DLD1 (cell line): Measurements from ENCODE around the gene WDR88.
"Not testable (repeated sequence)": the region's sequence is repeated elsewhere in the genome, so short reads cannot be mapped to it uniquely, and the experiment has no call there.

Experiments used
- in situ Hi-C: cut with HindIII; loops from 2 replicates; pipeline ENCODE4 v1.10.0; 2017; ENCODE audit warnings: low sequenced_read_pairs

The WDR88 gene

DNA sequence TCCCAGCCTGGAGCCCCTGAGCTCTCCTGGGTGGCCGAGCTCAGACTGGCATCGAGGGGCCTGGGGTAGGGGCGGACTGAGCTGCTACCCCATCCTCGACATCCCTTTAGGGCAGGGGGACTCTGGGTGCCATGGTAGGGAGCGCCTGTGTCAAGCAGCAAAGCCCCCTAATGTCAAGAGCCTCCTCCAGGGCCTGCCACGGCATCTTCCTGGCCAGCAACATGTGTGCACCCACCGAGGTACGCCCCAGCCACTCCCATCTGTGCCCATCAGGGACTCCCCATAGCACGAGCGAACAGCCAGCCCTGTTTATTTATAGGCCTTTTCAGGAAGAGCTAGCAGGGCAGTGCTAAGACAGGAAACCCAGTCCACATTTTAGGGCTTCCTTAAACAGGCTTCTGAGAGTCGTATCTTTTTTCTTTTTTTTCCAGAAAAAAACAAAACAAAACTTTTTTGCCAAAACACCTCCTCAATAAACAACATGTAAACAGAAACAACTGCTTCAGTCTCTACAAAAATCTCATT, 76.5 kb downstream of the WDR88 start:
- in situ Hi-C loops, result no loop called here

DNA sequence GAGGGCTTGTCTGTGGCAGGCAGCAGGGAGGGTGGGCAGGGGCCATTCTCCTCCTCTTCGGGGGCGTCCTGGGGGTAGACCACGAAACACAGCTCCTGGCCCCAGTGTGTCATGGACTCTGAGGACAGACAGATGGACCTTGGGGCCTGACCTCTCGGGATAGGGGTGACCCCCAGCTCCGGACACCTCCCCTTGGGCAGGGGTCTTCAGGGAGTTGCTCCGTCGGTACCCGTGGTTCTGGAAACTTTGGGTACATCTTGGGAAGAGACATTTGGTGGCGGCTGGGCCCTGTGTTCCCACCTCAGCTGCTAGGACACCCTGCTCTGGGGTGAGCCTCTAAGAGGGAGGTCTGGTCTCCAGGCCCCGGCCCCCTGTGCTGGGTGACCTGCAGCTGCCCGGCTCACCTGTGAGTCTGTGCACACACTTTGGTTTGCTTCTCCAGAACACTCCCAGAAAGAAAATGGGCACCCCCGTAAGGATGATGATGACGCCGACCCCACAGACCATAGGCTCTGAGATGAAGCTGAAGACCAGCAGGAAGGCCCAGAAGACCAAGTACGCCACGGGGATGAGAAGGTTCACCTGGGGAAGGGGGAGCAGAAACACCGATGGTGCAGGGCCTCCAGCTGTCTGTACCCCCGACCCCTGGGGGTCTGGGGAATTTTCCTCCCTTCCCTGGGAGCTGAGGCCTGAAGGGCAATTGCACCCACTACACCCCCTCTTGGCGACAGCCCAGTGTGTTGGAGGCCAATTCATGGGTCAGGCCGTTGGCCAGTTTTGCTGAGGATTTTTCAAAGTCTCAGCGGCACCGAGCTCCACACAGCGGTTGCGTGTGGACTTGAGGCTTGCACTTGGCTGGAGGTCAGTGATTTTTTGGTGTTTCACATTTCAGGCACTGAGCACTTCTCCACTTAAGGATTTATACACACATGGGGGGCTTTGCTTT, 77.3 kb downstream of the WDR88 start:
- in situ Hi-C loops, result no loop called here

DNA sequence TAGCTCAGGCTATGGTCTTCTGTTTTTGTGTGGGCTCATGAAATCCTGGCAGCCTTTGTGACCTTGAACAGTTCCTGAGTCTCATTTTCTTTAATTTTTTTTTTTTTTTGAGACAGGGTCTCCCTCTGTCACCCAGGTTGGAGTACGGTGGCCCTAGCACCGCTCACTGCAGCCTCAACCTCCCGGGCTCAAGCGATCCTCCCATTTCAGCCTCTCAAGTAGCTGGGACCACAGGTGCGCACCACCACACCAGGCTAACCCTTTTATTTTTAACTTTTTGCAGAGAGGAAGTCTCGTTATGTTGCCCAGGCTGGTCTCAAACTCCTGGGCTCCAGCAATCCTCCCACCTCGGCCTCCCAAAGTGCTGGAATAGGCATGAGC, 77.9 kb downstream of the WDR88 start:
- in situ Hi-C loops, result not testable (repeated sequence)

DNA sequence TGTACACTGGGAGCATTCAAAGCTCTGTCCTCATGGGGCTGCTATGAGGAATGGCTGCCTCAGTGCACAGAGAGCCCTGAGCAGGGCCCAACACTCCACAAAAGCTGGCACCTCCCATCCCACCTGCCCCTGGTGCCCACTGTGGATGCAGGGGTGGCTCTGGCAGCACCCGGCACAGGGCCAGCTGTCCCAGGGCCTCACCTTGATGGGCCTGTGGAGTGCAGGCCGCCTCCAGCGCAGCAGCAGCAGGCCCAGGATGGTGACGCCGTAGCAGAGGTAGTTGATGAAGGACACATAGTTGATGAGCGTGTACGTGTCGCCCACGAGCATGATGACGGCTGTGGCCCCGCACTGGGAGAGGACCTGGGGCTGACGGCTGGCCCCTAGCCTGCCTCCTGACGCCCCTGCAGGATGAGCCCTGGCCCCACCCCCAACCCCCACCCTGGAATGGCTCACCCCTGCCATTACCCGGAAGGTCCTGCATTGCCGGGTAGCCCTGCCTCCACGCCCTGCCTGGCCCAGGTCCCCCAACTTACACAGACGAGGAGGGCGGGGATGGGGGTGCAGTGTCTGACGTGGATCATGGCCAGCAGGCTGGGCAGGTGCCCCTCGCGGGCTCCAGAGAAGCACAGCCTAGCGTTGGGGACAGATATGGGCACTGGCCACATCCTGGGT, 78.5 kb downstream of the WDR88 start:
- in situ Hi-C loops, result no loop called here

DNA sequence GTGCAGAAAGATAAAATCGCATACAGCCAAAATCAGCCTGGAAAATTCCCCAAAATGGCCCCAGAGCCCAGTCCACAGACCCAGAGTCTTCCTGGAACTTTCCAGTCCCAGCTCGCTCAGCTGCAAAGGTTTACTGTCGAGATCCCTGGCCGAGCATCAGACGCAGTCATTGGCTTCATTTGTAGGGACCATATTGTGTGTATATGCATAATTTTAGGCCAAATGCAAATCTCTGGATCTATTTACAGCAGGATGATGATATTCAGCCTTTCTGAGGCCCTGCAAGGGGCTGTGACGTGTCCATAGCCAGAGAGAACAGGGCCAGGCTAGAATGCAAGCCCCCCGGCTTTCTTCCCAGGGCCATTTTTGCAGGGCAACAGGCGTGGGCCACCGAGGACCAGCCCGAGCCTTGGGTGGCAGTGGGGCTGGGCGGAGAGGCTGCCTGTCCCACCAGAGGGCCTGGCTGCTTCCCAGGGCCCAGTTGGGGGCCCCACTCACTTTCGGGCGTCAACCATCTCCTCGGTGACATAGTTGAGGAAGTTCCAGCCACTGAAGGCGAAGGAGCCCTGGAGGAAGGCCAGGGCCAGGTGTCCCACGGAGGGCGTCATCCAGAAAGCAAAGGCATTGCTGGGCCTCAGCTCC, 80.0 kb downstream of the WDR88 start:
- in situ Hi-C loops, result no loop called here

DNA sequence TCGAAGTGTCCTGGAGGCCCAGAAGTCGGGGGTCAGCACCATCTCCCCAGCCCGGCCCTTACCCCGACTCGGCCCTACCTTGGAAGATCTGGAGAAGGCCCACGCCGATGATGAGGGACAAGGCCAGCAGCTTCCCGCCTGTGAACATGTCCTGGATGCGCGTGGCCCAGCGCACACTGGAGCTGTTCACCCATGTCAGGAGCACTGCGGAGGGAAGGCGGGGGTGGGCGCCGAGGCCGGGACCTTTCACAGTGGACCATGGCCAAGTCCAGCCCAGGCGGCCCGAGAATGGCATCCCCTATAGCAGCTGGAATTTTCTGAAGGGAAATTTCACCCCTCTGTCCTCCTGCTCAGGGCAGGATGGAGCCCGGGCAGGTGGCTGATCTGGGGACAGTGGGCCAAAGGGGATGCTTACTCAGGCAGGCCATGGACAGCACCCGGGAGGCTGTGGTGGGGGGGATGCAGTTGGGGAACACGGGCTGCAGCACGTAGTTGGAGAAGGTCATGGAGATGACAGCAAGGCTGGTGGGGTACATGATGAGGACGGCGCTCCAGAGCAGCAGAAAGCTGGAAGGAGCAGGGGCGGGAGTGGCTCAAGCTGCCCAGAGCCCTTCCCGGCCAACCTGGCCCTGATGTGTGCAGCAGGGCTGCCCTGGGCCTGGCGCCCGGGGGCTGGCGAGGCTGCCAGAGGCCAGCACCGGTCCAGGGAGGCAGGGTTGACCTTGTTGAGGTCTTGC, 80.7 kb downstream of the WDR88 start:
- in situ Hi-C loops, result no loop called here

DNA sequence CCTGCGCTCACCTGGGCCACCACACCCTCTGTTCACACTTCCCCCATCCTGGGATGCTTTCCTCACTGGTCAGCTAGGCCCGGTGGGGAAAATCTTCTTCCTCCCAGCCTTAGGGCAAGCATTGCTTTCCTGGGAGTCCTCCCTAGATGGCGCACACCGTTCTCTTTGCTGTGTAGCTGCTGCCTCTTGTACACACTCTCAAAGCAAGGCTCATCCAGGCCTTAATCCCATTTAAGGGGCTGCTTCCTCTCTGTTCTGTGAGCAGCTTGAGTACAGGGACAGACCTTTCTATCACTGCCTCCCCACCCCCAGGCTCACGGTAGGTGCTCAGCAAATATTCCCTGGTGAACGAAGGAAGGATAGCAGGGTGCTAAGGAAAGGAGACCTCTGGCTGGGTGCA, 82.7 kb downstream of the WDR88 start:
- in situ Hi-C loops, result no loop called here

DNA sequence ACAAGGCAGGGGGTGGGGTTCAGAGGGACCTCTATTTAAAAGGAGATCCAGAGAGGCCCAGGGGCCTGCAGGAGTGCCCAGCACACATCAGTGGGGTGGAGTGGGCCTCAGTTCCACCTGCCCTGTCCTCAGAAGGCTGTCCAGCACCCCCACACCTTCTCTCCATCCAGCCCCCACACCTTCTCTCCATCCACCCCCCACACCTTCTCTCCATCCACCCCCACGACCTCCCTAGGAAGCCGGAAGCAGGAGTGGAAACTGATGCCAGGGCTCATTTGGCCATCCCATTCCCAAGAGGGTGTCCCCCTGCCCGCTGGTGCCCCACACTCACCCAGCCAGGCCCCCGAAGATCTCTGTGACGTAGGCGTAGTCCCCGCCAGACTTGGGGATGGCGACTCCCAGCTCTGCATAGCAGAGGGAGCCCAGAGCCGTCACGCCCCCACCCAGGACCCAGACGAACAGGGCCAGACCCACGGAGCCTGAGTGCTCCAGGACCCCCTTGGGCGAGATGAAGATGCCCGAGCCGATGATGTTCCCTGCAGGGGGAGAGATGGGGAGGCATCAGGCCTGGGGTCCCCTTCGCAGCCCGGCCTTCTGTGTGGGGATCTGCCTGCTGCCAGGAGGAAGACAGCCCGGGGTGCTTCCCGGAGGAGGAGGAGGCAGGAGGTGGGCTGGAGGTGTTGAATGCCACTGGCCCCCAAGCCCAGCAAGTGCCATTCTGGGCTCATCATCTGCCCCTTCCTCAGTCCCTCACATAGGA, 83.7 kb downstream of the WDR88 start:
- in situ Hi-C loops, result no loop called here

DNA sequence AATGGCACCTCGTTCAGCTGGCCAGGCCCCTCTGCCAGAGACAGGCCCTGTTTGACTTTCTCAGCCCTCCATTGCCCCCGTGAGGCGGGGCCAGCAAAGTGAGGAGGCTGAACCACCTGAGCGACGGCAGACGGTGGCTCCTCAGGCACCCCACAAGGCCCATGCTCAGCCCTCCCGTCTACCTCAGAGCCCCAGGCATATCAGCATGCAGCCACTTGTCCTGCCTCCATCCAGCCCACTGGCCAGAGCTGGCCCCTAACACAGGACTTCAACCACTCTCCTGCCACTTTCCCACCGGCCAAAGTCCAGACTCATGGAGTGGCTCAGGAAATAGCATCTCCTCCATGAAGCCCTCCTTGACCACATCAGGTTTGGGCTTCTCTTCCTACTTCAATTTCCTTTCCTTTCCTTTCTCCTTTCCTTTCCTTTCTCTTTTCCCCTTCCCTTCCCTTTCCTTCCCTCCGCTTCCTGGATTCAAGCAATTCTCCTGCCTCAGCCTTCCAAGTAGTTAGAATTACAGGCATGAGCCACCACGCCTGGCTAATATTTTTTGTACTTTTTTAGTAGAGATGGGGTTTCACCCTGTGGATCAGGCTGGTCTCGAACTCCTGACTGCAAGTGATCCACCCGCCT, 84.4 kb downstream of the WDR88 start:
- in situ Hi-C loops, result no loop called here

DNA sequence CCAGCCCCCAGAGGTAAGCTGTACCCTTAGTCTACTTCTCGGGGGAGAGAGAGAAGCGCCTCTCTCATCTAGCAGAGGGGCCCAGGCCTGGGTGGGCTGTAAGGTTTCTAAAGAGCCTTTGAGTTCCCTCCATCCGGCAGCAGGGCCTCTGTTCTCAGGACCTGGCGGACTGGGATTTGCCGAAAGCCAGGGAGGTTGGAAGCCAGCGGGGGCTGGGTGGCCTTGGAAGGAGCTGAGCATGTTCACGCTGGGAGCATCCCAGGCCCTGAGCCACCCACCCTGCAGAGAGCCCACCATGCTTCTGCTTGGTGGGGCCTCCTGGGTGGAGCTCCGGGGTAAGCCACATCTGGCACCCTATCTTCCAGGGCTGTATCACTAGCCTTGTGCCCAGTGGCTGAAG, 86.0 kb downstream of the WDR88 start:
- in situ Hi-C loops, result no loop called here

DNA sequence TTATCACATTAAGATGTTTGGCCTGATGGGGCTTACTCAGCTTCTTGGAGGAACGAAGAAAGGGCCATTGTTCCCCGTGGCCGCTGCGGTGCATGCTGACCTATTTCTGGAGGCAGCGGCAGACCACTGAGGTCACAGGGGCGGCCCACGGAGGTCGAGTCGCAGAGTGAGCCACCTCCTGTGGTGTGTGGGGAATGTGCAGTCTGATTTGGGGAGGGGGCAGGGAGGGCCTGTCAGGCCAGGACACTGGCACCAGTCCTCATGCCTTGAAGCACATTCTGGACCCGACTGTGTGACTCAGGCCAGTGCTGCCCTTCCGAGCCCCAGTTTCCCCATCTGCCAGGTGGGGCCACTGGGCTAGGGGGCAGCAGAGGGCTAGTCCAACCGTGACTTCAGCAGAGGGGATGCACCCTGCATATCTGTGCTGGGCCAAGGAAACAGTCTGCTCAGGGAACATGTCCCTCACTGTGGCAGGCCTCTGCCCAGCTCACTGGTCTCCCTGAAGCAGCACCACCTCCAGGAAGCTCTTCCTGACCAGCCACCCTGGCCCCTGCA, 87.4 kb downstream of the WDR88 start:
- in situ Hi-C loops, result no loop called here

DNA sequence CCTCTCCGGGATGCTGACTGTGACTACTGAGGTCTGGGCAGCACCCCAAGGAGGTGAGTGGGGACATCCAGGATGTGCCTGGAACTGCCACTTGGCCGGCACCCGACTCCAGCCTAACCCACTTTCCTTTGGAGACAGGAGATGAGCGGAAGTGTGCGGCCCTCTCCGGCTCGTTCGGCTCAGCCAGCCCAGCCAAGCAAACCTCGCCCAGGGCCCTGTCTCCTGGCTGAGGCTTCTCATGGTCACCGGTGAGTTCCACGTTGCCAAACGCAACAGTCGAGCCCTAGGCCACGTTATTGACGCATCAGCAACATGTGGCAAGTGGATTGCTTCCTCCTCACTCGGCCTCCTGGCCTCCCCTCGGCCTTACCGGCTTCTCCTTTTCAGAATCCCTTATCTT, 88.2 kb downstream of the WDR88 start:
- in situ Hi-C loops, result no loop called here

DNA sequence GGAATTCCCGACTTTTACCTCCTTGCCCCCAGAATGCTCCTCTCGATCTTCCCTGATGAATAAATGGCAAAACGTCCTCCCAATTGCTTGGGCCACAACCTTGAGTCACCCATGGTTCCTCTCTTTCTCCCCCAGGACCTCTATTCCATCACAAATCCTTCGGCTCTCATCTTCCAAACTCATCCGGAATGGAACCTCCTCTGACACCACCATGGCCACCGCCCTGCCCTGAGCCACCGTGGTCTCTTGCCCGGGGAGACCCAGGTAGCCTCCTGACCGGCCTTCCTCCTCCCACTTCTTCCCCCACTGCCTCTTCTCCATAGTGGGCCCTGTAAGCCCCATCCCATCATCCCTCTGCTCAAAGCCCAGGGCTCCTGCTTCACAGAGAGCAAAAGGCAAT, 88.8 kb downstream of the WDR88 start:
- in situ Hi-C loops, result no loop called here

DNA sequence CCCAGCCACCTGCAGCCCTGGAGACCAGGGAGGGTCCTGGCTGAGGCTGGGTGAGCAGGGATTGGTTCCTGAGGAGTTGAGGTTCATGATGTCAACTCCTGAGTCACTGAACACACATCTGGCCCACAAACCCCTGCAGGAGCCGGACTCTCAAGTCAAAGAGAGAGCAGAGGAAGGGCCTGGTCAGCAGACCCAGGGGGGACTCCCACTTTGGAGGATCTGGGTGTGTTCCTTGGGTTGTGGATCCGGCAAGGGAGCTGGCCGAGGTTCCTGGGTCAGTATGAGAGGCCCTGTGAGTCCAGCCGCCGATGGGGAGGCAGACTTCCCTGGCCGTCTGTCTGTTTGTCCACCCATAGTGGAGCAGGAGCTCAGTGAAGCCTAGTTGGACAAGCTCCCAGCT, 89.7 kb downstream of the WDR88 start:
- in situ Hi-C loops, result no loop called here

DNA sequence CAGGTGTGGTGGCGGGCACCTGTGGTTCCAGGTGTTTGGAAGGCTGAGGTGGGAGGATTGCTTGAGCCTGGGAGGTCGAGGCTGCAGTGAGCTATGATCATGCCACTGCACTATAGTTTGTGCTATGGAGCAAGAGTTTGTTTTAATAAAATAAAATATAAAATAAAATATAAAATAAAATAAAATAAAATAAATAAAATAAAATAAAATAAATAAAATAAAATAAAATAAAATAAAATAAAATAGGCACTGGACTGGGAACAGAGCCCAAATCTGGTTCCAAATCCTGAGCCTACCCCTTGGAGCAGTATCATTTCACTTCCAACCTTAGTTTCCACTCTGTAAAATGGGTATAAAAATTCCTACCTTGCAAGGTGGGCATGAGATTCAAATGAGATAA, 90.3 kb downstream of the WDR88 start:
- in situ Hi-C loops, result not testable (repeated sequence)

DNA sequence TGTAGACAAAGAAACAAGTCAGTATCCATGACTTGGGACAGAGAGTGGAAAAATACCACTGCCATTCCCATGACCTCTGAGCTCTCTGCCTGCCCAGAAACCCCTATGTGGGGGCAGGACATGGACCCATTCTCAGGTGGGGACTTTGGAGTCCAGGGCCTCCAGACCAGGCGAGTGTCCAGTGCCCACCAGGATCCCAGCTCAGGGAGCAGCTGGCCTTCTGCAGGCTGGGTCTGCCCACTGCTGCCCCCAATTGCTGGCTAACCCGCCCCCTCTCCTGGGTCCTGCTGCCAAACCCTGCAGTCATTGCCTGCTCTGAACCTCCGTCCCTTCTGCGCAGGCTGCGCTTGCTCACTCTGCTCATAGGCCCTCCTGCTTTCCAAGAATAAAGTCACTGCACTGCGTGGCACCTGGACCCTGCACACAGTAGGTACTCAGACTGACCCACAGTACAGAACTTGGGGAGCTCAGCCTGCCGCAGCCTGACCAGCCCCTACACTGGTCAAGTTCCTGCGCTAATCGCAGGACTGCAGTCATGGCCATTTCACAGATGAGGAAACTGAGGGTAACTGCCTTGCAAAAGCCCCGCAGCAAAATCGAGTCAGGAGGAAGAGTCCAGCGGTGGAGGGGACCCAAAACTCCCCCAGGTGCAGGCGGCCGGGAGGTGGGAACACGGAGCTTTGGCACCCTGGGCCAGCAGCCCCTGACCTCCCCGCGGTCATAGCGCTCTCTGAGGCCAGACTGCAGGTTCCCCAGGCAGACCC, 93.0 kb downstream of the WDR88 start:
- in situ Hi-C loops, result no loop called here
